Measurements from ENCODE around the gene NQO2.
"Not testable (repeated sequence)": the region's sequence is repeated elsewhere in the genome, so short reads cannot be mapped to it uniquely, and the experiment has no call there.

The NQO2 gene

GRCh38 chr6:3006476-3006875 lies 6.8 kb downstream of the NQO2 start:
- Histone ChIP-seq H3K27ac (no peak overlapping the region), H3K4me3 (no peak overlapping the region)

GRCh38 chr6:3007571-3007970 lies 7.9 kb downstream of the NQO2 start:
- Histone ChIP-seq H3K27ac (no peak overlapping the region), H3K4me3 (no peak overlapping the region)

DNA sequence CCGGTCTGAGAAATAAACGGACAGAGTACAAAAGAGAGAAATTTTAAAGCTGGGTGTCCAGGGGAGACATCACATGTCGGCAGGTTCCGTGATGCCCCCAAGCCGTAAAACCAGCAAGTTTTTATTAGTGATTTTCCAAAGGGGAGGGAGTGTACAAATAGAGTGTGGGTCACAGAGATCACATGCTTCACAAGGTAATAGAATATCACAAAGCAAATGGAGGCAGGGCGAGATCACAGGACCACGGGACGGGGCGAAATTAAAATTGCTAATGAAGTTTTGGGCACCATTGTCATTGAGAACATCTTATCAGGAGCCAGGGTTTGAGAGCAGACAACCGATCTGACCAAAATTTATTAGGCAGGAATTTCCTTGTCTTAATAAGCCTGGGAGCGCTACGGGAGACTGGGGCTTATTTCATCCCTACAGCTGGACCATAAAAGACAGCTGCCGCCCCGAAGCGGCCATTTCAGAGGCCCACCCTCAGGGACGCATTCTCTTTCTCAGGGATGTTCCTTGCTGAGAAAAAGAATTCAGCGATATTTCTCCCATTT lies 9.1 kb downstream of the NQO2 start:
- not testable (repeated sequence) for H3K27ac ChIP-seq, H3K4me3 ChIP-seq

GRCh38 chr6:3009930-3010329 lies 10.2 kb downstream of the NQO2 start:
- H3K4me3 ChIP-seq: no peak overlapping the region
- no peak overlapping the region for H3K27ac ChIP-seq

- no peak overlapping the region for H3K4me3 ChIP-seq
- no peak overlapping the region for H3K27ac ChIP-seq
Measured at GRCh38 chr6:3011158-3011557, 11.5 kb downstream of the NQO2 start.

DNA sequence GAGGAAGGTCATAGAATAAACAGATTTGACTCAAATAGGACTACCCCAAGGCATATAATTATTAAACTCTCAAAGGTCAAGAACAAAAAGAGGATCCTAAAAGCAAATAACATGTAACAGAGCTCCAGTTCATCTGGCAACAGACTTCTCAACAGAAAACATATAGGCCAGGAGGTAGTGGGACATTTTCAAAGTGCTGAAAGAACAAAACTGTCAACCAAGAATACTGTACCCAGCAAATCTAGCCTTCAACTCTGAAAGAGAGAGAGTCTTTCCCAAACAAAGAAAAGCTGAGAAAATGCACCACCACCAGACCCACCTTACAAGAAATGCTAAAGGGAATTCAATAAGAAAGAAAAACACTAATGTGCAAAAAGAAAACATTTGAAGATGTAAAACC lies 11.9 kb downstream of the NQO2 start:
- H3K27ac ChIP-seq: no peak overlapping the region

GRCh38 chr6:3013486-3013885 lies 13.8 kb downstream of the NQO2 start:
- Histone ChIP-seq H3K27ac (peak overlapping the region in 4 of 21 experiments; percentile 18 to 73 (median 48)), H3K4me3 (no peak overlapping the region)

More for the DNA sequence above, 11.9 kb downstream of the NQO2 start:
- no peak overlapping the region for H3K4me3 ChIP-seq

DNA sequence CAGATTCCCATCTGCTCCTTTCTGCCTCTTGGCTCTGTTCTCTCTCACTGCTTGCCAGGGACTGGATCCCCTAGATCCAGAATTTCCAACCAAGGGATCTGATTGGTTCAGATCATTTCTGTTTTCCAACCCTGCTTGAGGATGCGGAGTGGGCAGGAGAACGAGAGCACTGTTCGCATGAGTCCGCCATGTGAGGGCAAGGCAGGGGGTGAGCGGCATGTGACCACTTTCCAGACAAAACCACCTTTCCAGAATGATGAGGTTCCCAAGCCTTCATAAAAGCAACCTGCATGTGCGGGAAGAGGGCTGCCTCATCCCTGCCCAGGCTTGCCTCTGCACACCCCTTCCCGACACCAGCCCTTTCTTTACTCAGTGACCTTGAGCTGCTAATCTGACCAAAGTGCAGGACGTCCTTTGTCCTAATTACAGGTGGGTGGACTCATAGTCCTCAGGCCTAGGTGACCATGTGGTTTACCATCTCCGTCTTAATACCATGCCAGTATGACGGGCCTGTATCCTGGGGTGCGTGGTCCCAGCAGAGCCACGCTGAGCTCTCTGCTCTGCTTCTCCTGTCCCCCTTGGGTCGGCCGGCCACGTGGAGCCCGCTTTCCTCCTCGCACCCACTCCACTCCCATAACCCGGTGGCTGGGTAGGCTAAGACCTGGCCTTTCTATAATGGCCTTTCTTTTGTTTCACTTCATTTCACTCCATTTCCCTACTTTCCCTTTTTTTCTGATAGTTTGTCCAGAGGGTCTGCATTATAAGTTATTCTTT lies 14.4 kb downstream of the NQO2 start:
- Histone ChIP-seq H3K4me3 (no peak overlapping the region), H3K27ac (peak overlapping the region in 4 of 21 experiments; percentile 24 to 73 (median 48))

DNA sequence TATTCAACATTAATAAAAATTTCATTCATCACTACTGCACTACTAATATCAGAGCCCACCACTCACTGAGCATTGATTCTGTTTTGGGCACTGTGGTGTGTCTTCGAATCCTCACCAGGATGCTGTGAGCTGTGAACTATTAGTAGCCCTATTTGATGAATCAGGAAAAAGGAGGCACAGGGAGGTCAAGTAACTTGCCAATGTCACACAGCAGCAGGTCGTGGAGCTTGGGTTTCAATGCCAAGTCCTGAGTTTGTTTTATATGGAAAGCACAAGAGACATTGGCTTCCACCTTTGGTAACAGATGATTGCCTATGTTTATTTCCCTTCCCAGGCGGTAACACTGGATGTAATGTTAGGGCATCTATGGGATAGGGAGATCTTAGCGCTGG lies 15.0 kb downstream of the NQO2 start:
- Histone ChIP-seq H3K27ac (peak overlapping the region in 1 of 21 experiments; percentile 24), H3K4me3 (no peak overlapping the region)

- H3K4me3 ChIP-seq: no peak overlapping the region
- no peak overlapping the region for H3K27ac ChIP-seq
Measured at GRCh38 chr6:3015144-3015543, 15.4 kb downstream of the NQO2 start.

- no peak overlapping the region for H3K27ac ChIP-seq
- no peak overlapping the region for H3K4me3 ChIP-seq
Measured at GRCh38 chr6:3016473-3017280, 17.0 kb downstream of the NQO2 start.

DNA sequence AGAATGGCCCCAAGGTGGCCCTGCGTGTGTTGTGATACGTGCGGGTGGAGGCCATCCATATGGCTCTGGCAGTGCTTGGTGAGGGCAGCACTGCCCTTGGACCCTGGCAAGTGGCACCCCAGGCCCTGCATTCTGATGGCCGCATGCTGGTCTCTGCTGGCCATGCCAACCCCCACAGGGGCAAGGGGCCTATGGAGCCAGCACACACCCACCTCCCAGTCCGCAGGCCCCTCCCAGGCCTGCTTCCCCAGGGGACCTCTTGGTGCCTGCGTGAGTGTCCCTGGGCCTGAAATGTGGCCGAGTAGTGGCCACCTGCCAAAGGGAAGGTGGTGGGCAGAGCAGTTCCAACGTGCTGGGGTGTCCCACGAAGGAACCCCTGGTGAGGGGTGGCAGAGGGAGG lies 17.6 kb downstream of the NQO2 start:
- Histone ChIP-seq H3K27ac (no peak overlapping the region), H3K4me3 (no peak overlapping the region)

DNA sequence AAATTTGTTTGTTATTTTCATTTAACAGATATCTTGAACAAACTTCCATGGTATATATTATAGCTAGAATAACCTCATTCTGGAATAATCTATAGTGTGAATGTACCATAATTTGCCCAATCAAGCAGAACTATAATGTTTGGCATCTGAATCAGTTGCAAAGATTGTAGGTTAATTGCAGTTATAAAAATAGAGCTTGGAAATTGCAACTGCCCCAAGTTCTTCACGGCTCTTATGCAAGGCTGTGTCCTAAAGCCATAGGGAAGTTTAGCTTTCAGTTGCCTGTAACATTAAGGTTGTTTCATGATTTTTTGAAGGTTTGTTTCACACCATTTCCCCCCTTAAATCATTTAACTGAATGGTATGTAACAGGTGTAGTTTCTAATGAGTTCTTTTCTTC lies 19.4 kb downstream of the NQO2 start:
- no peak overlapping the region for H3K27ac ChIP-seq
- H3K4me3 ChIP-seq: no peak overlapping the region

DNA sequence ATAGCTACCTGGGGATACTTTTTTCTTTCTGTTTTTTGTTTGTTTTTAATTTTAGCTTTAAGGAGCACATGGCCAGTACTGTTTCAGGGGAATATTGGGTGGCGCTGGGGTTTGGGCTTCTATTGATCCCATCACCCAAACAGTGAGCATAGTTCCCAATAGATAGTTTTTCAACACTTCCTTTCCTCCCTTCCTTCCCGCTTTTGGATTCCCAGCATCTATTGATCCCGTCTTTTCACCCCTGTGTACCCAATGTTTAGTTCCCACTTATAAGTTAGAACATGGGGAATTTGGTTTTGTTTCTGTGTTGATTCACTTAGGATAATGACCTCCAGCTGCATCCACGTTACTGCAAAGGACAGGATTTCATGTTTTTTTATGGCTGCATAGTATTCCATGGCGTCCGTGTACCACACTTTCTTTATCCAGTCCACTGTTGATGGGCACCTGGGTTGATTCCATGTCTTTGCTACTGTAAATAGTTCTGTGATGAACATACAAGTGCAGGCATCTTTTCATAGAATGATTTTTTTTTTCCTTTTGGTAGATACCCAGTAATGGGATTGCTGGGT lies 20.1 kb downstream of the NQO2 start:
- Histone ChIP-seq H3K4me3 (no peak overlapping the region), H3K27ac (no peak overlapping the region)

DNA sequence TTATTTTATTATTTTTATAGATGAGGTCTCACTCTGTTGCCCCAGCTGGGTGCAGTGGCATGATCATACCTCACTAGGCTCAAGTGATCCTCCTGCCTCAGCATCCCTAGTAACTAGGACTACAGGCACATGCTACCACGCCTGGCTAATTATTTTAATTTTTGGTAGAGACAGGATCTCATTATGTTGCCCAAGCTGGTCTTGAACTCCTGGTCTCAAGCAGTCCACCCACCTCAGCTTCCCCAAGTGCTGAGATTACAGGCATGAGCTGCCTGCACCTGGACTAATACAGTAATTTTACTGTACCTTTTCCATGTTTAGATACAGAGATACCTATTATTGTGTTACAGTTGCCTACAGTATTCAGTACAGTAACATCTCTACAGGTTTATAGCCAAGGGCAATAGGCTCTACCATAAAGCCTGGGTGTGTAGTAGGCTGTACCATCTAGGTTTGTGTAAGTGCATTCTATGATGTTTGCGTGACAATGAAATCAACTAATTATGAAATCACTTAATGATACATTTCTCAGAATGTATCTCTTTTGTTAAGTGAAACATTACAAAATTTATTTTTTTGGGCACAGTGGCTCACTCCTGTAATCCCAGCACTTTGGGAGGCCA lies 21.4 kb downstream of the NQO2 start:
- H3K27ac ChIP-seq, H3K4me3 ChIP-seq: not testable (repeated sequence)

DNA sequence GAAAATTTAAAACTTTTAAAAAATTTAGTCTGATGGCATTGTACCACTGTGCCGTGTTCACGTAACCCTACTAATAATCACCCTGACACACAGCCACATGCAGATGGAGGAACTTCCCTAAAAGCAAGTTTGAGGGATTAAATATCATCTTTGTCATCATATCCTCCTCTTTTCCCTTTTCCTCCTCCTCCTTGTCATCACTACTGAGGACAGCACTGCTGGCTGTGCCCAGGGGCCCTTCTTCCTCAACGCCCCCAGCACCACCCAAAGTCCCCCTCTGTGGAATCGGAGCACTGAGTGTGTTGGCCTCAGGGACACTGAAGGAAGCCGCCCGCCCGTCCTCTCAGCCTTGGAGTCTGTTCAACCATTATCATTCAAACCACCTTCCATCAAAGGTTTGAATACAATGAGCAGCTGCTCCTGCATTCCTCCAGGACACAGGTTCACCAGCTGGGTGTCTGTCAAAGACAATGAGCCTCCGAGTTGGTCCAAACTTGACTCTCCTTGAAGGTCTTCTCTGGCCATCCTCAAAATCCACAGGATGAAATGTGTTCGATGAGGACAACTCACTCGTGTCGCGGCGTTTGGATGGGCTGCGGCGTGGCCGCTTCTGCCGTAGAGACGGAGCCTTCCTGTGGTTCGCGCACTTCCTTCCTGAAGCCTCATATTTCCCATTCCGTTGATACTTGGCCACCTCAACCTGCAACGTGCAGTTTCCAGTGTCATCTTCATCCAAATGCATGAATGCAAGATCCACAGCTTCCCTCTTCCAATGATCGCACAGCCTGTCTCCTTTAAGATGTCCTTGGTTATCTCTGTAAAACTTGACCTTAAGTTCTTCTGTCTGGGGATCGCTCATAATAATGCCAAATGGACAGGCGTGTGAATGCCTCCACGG lies 23.3 kb downstream of the NQO2 start:
- peak overlapping the region; percentile 25 to 59 (median 46) for H3K4me3 ChIP-seq
- H3K27ac ChIP-seq: peak overlapping the region; percentile 0 to 96 (median 89)

- Histone ChIP-seq H3K4me3 (peak overlapping the region; percentile 25 to 59 (median 46)), H3K27ac (peak overlapping the region; percentile 49 to 96 (median 89))
Measured at GRCh38 chr6:3023663-3024483, 24.2 kb downstream of the NQO2 start.

All from skin epidermis (tissue), 12 donors.